ENCODE measurements around the gene LMO1. TPM values are rescaled to one million over a fixed set of nuclear protein-coding genes. Genes with fewer than 3 reads are reported as not detected.
A peak's percentile ranks its signal among the peaks of the same experiment; 100 is the strongest.

Gene LMO1
- total RNA-seq, 2 experiments from 2014 or later: not detected

- Mint-ChIP-seq H3K27me3 (ENCODE audit: low read depth) (peaks cover 73% of the 10 kb centered on the region), H3K4me3 (peak overlapping the region; percentile 34), H3K4me1 (ENCODE audit: low read depth) (peaks cover 13% of the 10 kb centered on the region), H3K36me3 (ENCODE audit: low read depth) (no peaks in the 10 kb centered on the region), H3K27ac (no peak overlapping the region), H3K9me3 (no peaks in the 10 kb centered on the region)
- CTCF ChIA-PET: no interaction called here
- intact Hi-C loops (cut with micrococcal nuclease): no loop called here
- peak; percentile 26 for DNase-seq
These were observed 4.3 kb upstream of the LMO1 start for GRCh38 chr11:8267831-8268529.

DNA sequence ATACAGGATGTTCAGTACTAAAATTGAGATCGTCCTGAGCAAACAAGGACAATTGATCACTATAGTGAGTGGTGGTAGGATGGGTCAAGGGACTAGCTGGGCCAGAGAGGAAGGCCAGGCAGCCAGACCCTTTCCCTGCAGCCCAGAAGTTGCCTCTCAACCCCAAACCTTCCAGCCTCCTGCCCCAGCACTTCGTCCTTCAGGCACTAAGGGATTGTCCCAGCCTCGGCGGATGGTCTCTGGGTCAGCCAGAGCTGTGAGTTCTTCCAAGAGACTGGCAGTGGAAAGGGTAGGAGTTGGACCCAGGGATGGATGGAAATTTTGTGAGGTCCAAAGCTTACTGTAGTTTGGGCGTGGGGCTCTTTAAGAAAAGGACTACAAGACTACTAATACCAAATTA is 3.6 kb upstream of the LMO1 start:
- H3K36me3 Mint-ChIP-seq (ENCODE audit: low read depth): no peaks in the 10 kb centered on the region
- CTCF ChIA-PET: no interaction called here
- no peak for DNase-seq
- H3K4me3 Mint-ChIP-seq: no peak overlapping the region
- peaks cover 73% of the 10 kb centered on the region for H3K27me3 Mint-ChIP-seq (ENCODE audit: low read depth)
- no peaks in the 10 kb centered on the region for H3K9me3 Mint-ChIP-seq
- H3K4me1 Mint-ChIP-seq (ENCODE audit: low read depth): peaks cover 13% of the 10 kb centered on the region
- intact Hi-C loops (cut with micrococcal nuclease): no loop called here
- H3K27ac Mint-ChIP-seq: no peak overlapping the region

GRCh38 chr11:8266246-8267241 is 2.9 kb upstream of the LMO1 start:
- no peak for DNase-seq
- intact Hi-C loops (cut with micrococcal nuclease): no loop called here
- peaks cover 13% of the 10 kb centered on the region for H3K4me1 Mint-ChIP-seq (ENCODE audit: low read depth)
- no peak overlapping the region for H3K4me3 Mint-ChIP-seq
- no peaks in the 10 kb centered on the region for H3K9me3 Mint-ChIP-seq
- H3K36me3 Mint-ChIP-seq (ENCODE audit: low read depth): no peaks in the 10 kb centered on the region
- H3K27ac Mint-ChIP-seq: no peak overlapping the region
- CTCF ChIA-PET: interaction anchor here (1.3 to 1.8 kb wide), 2 partner anchors 13 to 23 kb away, joined by 4 to 7 read pairs; no protein-coding TSS in a partner anchor
- H3K27me3 Mint-ChIP-seq (ENCODE audit: low read depth): peaks cover 79% of the 10 kb centered on the region

- Mint-ChIP-seq H3K4me3 (no peak overlapping the region), H3K36me3 (ENCODE audit: low read depth) (no peaks in the 10 kb centered on the region), H3K9me3 (no peaks in the 10 kb centered on the region), H3K27me3 (ENCODE audit: low read depth) (peaks cover 79% of the 10 kb centered on the region), H3K27ac (no peak overlapping the region), H3K4me1 (ENCODE audit: low read depth) (peaks cover 13% of the 10 kb centered on the region)
- intact Hi-C loops (cut with micrococcal nuclease): no loop called here
- CTCF ChIA-PET: interaction anchor here (1.2 to 1.8 kb wide), 4 partner anchors 13 to 39 kb away, joined by 3 to 7 read pairs (median 4); no protein-coding TSS in a partner anchor
- DNase-seq: no peak
These were observed 2.1 kb upstream of the LMO1 start for GRCh38 chr11:8265681-8266241.

DNA sequence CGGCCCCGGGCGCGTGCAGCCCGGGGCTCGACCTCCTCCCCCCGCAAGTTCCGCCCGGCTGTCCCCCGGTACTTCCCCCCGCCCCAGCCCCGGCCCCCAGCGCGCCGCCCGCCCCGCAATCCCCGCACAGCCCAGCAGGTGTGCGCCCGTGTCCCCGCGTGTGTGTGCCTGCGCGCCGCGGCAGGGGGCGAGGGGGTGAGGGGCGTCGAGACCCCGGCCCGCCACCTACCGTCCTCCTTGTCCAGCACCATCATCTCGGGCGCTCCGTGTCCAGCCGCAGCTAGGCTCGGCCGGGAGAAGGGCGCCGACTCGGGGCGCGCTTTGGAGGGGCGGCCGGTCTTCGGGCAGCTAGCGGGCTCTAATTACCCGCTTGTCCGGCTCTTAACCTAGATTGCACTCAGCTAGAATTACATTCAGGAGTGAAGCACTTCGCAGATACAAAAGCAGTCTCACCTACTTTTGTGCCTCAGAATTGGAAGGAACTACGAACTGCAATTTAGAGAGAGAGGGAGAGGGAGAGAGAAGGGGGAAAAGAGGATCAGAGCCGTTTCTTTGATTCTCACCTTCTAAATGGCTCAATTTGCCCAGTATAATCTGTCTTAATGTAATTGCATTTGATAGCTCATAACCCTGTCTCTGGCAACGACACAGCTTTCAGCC is 439 bp downstream of the LMO1 start:
- H3K4me1 Mint-ChIP-seq (ENCODE audit: low read depth): peaks cover 11% of the 10 kb centered on the region
- H3K27ac Mint-ChIP-seq: no peak overlapping the region
- peak overlapping the region; percentile 34 for H3K4me3 Mint-ChIP-seq
- H3K36me3 Mint-ChIP-seq (ENCODE audit: low read depth): no peaks in the 10 kb centered on the region
- peaks cover 71% of the 10 kb centered on the region for H3K27me3 Mint-ChIP-seq (ENCODE audit: low read depth)
- intact Hi-C loops (cut with micrococcal nuclease): loop anchor here (1.0 kb wide), 1 partner anchor 38 kb away; no protein-coding TSS in a partner anchor
- H3K9me3 Mint-ChIP-seq: no peaks in the 10 kb centered on the region
- CTCF ChIA-PET: interaction anchor here (0.7 to 2.5 kb wide), 18 partner anchors 8 to 303 kb away, joined by 3 to 19 read pairs (median 5); no protein-coding TSS in a partner anchor
- DNase-seq: no peak

DNA sequence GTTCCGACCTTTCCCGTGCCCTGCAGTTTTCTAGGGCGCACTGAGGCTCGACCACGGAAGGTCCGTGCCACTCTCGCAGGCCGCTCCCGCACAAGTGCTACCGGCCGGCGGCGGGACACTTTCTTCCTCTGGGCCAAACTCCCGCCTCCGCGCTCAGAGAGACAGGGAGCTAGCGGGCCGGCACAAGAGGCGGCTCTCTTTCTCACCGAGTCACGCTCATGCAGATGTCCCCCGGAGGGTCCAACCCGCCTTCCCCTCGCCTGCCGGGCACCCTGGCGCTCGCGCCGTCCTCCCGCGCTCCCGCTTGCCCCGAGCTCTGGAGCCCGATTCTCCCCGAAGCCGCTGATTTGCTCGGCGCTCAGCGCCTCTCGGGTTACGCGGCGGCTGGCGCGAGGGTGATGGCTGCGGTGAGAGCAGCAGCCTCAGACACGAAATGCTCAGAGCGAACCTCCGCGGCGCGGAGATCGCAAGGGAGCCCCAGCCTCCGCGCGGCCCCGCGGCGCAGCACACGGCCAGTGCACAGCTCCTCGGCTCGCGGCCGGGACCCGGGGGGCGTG is 1.0 kb downstream of the LMO1 start:
- peak; percentile 31 for DNase-seq
- intact Hi-C loops (cut with micrococcal nuclease): loop anchor here (1.0 kb wide), 1 partner anchor 37 kb away; no protein-coding TSS in a partner anchor
- CTCF ChIA-PET: interaction anchor here (1.1 to 2.5 kb wide), 9 partner anchors 8 to 304 kb away, joined by 3 to 19 read pairs (median 9); no protein-coding TSS in a partner anchor
- Mint-ChIP-seq H3K27me3 (ENCODE audit: low read depth) (peaks cover 68% of the 10 kb centered on the region), H3K4me1 (ENCODE audit: low read depth) (peaks cover 11% of the 10 kb centered on the region), H3K9me3 (no peaks in the 10 kb centered on the region), H3K4me3 (peak overlapping the region; percentile 38), H3K36me3 (ENCODE audit: low read depth) (no peaks in the 10 kb centered on the region), H3K27ac (no peak overlapping the region)

GRCh38 chr11:8261921-8262551 is 1.6 kb downstream of the LMO1 start:
- Mint-ChIP-seq H3K4me3 (no peak overlapping the region), H3K27ac (no peak overlapping the region), H3K36me3 (ENCODE audit: low read depth) (no peaks in the 10 kb centered on the region), H3K4me1 (ENCODE audit: low read depth) (peaks cover 10% of the 10 kb centered on the region), H3K27me3 (ENCODE audit: low read depth) (peaks cover 63% of the 10 kb centered on the region), H3K9me3 (no peaks in the 10 kb centered on the region)
- CTCF ChIA-PET: interaction anchor here (2.5 kb wide), 1 partner anchor 33 kb away, joined by 11 read pairs; no protein-coding TSS in a partner anchor
- intact Hi-C loops (cut with micrococcal nuclease): no loop called here
- no peak for DNase-seq

DNA sequence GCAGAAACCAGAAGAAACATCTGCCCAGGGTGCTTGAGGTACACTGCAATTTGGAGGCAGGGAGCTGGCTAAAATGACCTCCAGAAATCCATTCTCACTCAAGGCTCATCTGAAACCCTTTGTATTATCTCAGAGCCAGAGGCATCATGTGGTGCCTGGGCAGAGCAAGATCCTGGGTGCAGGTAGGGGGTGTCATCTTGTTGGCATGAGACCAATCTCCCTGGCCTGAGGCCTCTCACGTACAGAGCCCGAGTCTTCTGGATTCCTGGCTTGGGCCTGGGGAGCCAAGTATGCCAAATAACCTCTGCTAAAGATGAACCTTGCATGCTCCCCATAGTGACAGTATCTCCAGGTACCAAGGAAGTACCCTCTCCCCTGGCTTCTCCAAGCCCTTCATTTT is 2.4 kb downstream of the LMO1 start:
- no peak for DNase-seq
- H3K27ac Mint-ChIP-seq: no peak overlapping the region
- no peaks in the 10 kb centered on the region for H3K36me3 Mint-ChIP-seq (ENCODE audit: low read depth)
- CTCF ChIA-PET: interaction anchor here (1.1 kb wide), 1 partner anchor 10 kb away, joined by 3 read pairs; no protein-coding TSS in a partner anchor
- H3K4me1 Mint-ChIP-seq (ENCODE audit: low read depth): peaks cover 10% of the 10 kb centered on the region
- intact Hi-C loops (cut with micrococcal nuclease): no loop called here
- no peak overlapping the region for H3K4me3 Mint-ChIP-seq
- no peaks in the 10 kb centered on the region for H3K9me3 Mint-ChIP-seq
- H3K27me3 Mint-ChIP-seq (ENCODE audit: low read depth): peaks cover 56% of the 10 kb centered on the region

DNA sequence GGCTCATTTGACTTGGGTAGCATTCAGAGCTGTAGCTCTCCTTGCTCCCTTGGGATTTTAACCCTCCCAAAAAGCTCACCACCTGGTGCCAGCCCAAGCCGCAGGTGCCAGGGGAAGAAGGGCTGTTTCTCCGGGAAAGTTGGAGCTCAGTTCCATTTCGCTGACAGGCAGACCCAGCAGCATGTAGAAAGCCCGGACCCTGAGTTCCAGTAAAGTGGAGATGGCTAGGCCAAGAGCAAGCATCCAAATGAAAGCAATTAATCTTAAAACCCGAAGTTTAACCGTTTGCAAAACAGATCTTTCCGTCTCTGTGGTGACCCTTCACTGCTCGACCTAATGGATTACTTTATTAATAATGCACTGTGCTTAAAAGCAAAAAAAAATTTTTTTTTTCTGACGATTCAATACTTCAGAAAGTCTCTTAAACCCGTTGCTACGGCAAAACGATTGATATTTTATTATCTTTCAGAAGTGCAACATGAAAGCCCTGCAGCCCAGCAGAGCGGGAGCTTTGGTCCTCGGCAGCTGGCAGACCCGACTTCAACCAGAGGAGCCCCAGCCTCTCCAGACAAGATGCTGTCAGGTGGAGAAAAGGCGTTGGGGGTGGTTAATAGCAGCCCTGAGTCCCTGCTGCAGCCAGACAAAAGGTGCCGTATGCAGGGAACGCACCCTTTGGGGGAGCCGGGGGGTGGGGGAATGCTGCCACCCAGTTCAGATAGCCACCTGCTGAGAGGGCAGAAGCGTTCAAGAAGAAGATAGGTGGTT is 3.3 kb downstream of the LMO1 start:
- H3K4me3 Mint-ChIP-seq: no peak overlapping the region
- intact Hi-C loops (cut with micrococcal nuclease): no loop called here
- DNase-seq: no peak

DNA sequence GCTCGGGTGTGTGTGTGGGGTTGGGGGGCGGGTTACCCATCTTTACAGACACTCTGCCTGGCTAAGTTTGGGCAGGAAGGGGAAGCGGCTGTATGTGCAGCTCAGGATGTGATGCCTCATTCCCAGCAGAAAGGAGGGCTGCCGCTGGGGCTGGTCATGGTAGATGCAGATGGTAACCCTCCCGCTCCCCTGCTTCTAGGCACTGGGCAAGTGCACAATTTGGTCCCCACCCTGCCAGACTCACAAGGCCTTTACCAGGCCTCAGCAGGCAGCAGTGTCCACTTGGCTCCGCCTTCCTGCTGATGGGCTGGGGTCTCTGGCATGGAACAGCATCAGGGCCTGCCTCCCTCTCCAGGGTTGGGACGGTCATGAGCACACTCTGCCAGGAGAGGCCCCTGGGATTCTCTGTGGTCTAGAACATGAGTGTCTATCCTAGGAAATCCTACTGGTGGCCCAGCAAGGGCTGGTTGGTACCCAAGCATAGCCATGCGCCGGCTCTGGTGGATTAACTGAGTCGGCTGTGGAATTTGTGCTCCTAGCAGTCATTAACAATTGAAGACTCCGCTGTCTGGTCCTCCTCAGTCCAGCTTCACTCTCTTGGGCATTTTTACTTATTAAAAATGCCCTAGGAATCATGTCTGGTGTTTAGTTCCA is 4.2 kb downstream of the LMO1 start:
- CTCF ChIA-PET: no interaction called here
- Mint-ChIP-seq H3K36me3 (ENCODE audit: low read depth) (no peaks in the 10 kb centered on the region), H3K4me3 (no peak overlapping the region), H3K4me1 (ENCODE audit: low read depth) (peaks cover 10% of the 10 kb centered on the region), H3K27ac (no peak overlapping the region), H3K9me3 (no peaks in the 10 kb centered on the region), H3K27me3 (ENCODE audit: low read depth) (peaks cover 42% of the 10 kb centered on the region)
- no peak for DNase-seq
- intact Hi-C loops (cut with micrococcal nuclease): no loop called here

More for the DNA sequence above, 3.3 kb downstream of the LMO1 start:
- Mint-ChIP-seq H3K36me3 (ENCODE audit: low read depth) (no peaks in the 10 kb centered on the region), H3K4me1 (ENCODE audit: low read depth) (peaks cover 10% of the 10 kb centered on the region), H3K27me3 (ENCODE audit: low read depth) (peaks cover 50% of the 10 kb centered on the region), H3K27ac (no peak overlapping the region), H3K9me3 (no peaks in the 10 kb centered on the region)
- CTCF ChIA-PET: interaction anchor here (1.1 kb wide), 1 partner anchor 9 kb away, joined by 3 read pairs; no protein-coding TSS in a partner anchor

Measured in activated naive CD4-positive, alpha-beta T cell treated with anti-CD3 and anti-CD28 coated beads for 36 hours (primary cell).